Measurements from ENCODE around the gene SYNPR. TPM values are rescaled to one million over a fixed set of nuclear protein-coding genes. Genes with fewer than 3 reads are reported as not detected.

Gene SYNPR
- total RNA-seq, 4 donors from 2014 or later, result not detected

DNA sequence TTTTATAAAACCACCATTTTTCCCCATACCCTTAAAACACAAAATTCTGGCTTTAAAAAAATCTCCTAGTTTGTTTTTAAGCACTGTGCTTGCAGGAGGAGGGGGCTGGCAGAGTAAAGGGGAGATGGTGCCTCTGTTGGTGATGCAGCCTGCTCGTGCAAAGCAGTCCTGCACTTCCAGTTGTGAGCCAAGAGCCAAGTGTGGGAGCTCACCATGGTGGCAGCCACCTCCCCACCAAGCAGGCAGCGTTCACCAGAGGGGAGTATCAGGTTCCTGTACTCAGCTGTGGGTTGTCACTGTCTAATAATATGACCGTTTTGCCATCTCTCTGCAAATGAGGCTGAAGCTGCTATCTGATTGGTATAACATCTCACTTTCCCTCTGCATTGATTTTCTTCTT is 164.8 kb downstream of the SYNPR start:
- 14 to 19% methylated on average over 3 of the region's 3 CpGs for WGBS, 2 donors
- Histone ChIP-seq H3K4me3 (no peak overlapping the region), H3K9me3 (no peaks in the 10 kb centered on the region), H3K36me3 (no peaks in the 10 kb centered on the region), H3K27ac (no peak overlapping the region), H3K4me1 (no peaks in the 10 kb centered on the region), H3K27me3 (no peaks in the 10 kb centered on the region)
- no peak for DNase-seq (ENCODE audit: low spot score in 2 of 2)
- TF ChIP-seq, protein P1, sequence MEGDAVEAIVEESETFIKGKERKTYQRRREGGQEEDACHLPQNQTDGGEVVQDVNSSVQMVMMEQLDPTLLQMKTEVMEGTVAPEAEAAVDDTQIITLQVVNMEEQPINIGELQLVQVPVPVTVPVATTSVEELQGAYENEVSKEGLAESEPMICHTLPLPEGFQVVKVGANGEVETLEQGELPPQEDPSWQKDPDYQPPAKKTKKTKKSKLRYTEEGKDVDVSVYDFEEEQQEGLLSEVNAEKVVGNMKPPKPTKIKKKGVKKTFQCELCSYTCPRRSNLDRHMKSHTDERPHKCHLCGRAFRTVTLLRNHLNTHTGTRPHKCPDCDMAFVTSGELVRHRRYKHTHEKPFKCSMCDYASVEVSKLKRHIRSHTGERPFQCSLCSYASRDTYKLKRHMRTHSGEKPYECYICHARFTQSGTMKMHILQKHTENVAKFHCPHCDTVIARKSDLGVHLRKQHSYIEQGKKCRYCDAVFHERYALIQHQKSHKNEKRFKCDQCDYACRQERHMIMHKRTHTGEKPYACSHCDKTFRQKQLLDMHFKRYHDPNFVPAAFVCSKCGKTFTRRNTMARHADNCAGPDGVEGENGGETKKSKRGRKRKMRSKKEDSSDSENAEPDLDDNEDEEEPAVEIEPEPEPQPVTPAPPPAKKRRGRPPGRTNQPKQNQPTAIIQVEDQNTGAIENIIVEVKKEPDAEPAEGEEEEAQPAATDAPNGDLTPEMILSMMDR (IDR thresholded peaks at IDR 0.05), result no peak
- TF ChIP-seq EP300 (IDR thresholded peaks at IDR 0.05) (no peak), POLR2A (IDR thresholded peaks at IDR 0.05) (no peak)

DNA sequence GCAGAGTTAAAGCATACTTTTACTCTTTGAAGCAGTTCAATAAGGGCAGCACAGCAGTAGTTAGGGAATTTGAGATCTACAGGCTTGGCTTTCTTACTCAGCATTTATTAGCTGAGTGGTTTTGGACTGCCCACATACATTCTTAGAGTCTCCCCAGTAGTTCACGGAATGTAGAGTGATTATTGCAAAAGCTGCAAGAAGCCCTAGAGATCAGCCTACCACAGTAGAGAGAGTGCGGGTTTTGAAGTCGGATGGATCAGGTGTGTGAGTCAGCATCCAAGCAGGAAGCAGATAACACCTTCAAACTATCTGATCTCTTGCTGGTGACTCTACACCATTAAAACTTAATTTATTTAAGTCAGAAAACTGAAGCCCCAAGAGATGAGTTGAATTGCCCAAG is 171.9 kb downstream of the SYNPR start:
- Histone ChIP-seq H3K4me3 (no peak overlapping the region), H3K9me3 (no peaks in the 10 kb centered on the region), H3K36me3 (no peaks in the 10 kb centered on the region), H3K4me1 (no peaks in the 10 kb centered on the region), H3K27me3 (no peaks in the 10 kb centered on the region), H3K27ac (no peak overlapping the region)
- TF ChIP-seq POLR2A (IDR thresholded peaks at IDR 0.05), result no peak
- TF ChIP-seq, protein P1 (IDR thresholded peaks at IDR 0.05), result no peak
- TF ChIP-seq EP300 (IDR thresholded peaks at IDR 0.05), result no peak
- DNase-seq (ENCODE audit: low spot score in 2 of 2), result no peak
- 63 to 67% methylated on average over 3 of the region's 3 CpGs for WGBS, 2 donors

DNA sequence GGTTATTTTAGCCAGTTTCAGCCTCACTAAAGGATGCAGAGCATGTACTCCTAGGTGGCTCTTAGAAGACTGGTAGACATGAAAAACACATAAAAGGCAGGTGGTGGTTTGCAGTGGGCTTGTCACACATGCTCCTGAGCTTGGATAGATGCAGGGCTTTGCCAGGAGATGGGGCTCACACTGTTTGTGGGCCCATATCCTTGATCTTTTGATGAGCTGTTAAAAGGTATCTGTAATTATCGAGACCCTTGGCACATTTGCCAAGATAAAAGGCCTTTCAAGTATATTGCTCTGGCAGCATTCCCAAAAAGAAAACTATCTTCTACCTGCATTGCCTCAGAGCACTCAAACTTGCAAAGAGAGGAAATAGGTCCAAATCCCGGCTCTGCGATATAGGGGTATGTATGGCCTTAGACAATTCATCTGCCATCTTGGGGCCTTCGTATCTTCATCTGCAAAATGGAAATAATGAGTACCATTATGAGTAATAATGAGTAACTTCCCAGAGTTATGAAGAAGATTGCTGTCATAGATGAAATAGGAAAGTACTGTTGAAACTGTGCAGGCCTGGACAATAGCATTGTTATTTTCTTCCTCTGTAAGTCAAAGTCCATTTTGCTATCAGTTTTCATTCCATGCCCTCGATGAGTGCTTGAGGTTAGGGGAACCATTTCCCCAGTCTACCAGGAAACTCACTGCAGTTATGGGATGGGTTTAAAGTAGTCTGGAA is 172.7 kb downstream of the SYNPR start:
- DNase-seq (ENCODE audit: low spot score in 2 of 2), result no peak
- H3K4me3 ChIP-seq, result no peak overlapping the region
- no peaks in the 10 kb centered on the region for H3K9me3 ChIP-seq
- no peaks in the 10 kb centered on the region for H3K27me3 ChIP-seq
- no peaks in the 10 kb centered on the region for H3K4me1 ChIP-seq
- TF ChIP-seq, protein P1 (IDR thresholded peaks at IDR 0.05), result no peak
- TF ChIP-seq POLR2A (IDR thresholded peaks at IDR 0.05), result no peak
- no peak for TF ChIP-seq EP300 (IDR thresholded peaks at IDR 0.05)
- 69 to 73% methylated on average over 5 of the region's 5 CpGs for WGBS, 2 donors
- no peaks in the 10 kb centered on the region for H3K36me3 ChIP-seq
- H3K27ac ChIP-seq, result no peak overlapping the region

DNA sequence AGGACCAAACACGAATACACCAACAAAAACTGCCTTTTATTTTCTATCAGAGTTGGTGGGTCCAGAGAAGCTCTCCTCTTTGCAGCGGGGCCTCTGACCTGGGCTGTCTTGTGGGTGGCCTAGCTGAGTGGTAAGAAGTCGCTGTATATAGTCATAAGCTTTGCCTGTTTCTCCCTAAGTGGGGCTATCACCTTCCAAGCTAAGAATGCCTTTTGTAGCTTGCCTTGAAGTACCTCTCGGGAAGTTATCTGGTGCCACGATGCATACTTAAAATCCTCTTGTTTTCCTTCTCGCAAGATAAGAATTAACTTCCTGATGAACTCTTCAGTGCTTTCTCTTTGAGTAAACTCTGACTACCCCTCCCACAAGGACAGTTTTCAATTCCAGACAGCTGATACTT is 178.8 kb downstream of the SYNPR start:
- Histone ChIP-seq H3K27ac (no peak overlapping the region), H3K27me3 (no peaks in the 10 kb centered on the region), H3K4me3 (no peak overlapping the region), H3K4me1 (no peaks in the 10 kb centered on the region), H3K9me3 (no peaks in the 10 kb centered on the region), H3K36me3 (no peaks in the 10 kb centered on the region)
- DNase-seq (ENCODE audit: low spot score in 2 of 2), result no peak
- TF ChIP-seq, protein P1 (IDR thresholded peaks at IDR 0.05), result no peak
- TF ChIP-seq EP300 (IDR thresholded peaks at IDR 0.05), result no peak
- WGBS, 2 donors, result 73 to 76% methylated on average over 6 of the region's 6 CpGs

DNA sequence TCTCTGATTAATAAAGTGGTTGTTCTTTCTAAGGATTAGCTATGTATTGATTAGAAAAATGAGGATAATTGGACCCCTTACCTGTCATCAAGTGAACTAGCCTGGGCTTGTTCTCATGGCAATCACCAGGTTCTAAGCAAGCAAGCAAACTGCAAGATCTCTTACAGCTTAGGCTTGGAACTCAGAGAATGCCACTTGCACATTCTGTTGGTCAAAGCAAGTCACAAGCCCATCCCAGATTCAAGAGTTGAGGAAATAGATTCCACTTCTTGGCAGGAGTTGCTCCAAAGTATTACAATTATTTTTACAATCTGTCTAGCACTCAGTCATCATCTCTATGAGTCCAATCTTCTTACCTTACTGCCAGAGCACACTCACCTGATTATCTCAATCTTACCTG is 180.3 kb downstream of the SYNPR start:
- Histone ChIP-seq H3K27me3 (no peaks in the 10 kb centered on the region), H3K4me1 (no peaks in the 10 kb centered on the region), H3K36me3 (no peaks in the 10 kb centered on the region), H3K4me3 (no peak overlapping the region), H3K27ac (no peak overlapping the region), H3K9me3 (no peaks in the 10 kb centered on the region)
- DNase-seq (ENCODE audit: low spot score in 2 of 2), result no peak
- TF ChIP-seq POLR2A (IDR thresholded peaks at IDR 0.05), result no peak

DNA sequence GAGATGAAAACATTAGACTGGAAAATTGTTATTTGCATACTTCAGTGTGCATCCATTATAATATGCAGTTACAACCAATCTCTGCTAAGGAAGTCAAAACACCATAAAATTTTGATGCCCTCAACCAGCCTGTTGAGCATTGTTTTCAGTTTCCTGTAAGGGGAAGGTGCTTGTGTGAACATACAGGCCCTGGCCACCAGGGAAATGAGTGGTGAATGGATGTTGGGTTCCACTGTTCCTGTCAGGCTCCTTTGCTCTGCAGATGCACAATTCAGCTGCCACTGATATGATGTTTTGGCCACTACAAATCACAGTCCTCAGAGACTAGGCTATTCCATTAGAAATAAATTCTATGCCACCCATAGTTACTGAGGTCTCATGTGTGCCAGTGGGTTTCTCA is 184.6 kb downstream of the SYNPR start:
- Histone ChIP-seq H3K9me3 (no peaks in the 10 kb centered on the region), H3K27me3 (no peaks in the 10 kb centered on the region), H3K36me3 (no peaks in the 10 kb centered on the region), H3K27ac (no peak overlapping the region), H3K4me3 (no peak overlapping the region), H3K4me1 (no peaks in the 10 kb centered on the region)
- no peak for TF ChIP-seq EP300 (IDR thresholded peaks at IDR 0.05)
- TF ChIP-seq POLR2A (IDR thresholded peaks at IDR 0.05), result no peak
- TF ChIP-seq, protein P1 (IDR thresholded peaks at IDR 0.05), result no peak
- no peak for DNase-seq (ENCODE audit: low spot score in 2 of 2)
